GM08714 (cell line): ENCODE results near the gene CRACR2B.

ENCODE experiments used
- H3K4me3 ChIP-seq: fragments of 200-500 bp; sonication (Bioruptor generic); 2 replicates; pipeline ENCODE4 v1.5.1; 2014; ENCODE audit warnings: mild to moderate bottlenecking, low read length, inconsistent platforms
- ZNF274 ChIP-seq: IDR thresholded peaks from 2 replicates; pipeline ENCODE4 v1.6.1; 2012; ENCODE audit warnings: mild to moderate bottlenecking, low read depth, low read length

CRACR2B gene

GRCh38 chr11:811446-812245 lies 16.1 kb upstream of the CRACR2B start:
- peak overlapping the region; percentile 76; the same call in 1 of the 2 replicates for H3K4me3 ChIP-seq

GRCh38 chr11:812390-812789 lies 15.3 kb upstream of the CRACR2B start:
- TF ChIP-seq ZNF274: no peak
- no peak overlapping the region for H3K4me3 ChIP-seq

More at GRCh38 chr11:811446-812245, 16.1 kb upstream of the CRACR2B start:
- no peak for TF ChIP-seq ZNF274

DNA sequence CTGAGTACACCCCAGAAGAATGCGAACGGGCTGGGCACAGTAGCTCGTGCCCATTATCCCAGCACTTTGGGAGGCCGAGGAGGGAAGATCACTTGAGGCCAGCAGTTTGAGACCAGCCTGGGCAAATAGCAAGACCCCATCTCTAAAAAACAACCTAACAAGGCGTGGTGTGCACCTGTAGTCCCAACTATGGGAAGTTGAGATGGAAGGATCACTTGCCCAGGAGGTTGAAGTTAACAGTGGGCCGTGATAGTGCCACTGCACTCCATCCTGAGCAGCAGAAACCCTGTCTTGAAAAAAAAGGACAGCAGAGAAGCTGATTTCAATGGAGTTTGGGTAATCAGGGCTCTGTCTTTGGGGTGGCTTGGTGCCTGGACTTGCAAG lies 14.7 kb upstream of the CRACR2B start:
- no peak for TF ChIP-seq ZNF274
- no peak overlapping the region for H3K4me3 ChIP-seq

GRCh38 chr11:813456-814096 lies 14.1 kb upstream of the CRACR2B start:
- H3K4me3 ChIP-seq: no peak overlapping the region
- no peak for TF ChIP-seq ZNF274

DNA sequence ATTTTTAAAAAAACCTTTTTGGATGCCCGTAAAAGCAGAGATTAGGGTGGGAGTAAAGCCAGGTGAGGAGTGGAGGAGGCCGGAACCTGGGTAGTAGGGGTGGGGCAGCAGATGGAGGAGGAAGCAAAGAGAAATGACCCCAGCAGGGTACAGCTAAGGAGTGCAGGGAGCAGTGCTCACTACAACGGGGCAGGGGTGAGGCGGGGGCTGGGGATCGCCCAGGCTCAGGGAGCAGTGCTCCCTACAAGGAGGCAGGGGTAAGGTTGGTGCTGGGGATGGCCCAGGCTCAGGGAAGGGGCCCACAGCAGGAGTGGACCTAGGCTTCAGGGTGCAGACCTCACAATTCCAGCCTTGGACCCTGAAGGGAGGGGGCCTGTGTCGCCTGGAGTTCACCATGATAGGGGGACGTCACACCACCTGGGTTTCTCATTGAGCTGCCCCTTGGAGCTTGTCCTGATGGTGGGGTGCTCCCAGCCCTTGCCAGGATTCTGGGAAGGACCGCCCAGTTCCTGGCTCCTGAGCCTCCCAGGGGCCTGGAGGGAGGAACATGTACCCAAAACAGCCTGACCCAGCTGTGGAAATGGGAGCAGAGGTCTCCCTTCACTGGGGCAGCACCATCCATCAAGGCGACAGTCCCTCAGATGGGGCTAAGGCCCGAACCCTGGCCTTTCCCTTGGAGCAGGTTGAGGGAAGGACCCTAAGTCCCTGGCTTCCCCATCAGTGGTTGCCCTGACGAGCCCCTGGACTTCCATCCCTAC lies 11.9 kb upstream of the CRACR2B start:
- no peak for TF ChIP-seq ZNF274
- no peak overlapping the region for H3K4me3 ChIP-seq

- TF ChIP-seq ZNF274: no peak
- H3K4me3 ChIP-seq: no peak overlapping the region
Observed at GRCh38 chr11:816433-816779, 11.3 kb upstream of the CRACR2B start.

DNA sequence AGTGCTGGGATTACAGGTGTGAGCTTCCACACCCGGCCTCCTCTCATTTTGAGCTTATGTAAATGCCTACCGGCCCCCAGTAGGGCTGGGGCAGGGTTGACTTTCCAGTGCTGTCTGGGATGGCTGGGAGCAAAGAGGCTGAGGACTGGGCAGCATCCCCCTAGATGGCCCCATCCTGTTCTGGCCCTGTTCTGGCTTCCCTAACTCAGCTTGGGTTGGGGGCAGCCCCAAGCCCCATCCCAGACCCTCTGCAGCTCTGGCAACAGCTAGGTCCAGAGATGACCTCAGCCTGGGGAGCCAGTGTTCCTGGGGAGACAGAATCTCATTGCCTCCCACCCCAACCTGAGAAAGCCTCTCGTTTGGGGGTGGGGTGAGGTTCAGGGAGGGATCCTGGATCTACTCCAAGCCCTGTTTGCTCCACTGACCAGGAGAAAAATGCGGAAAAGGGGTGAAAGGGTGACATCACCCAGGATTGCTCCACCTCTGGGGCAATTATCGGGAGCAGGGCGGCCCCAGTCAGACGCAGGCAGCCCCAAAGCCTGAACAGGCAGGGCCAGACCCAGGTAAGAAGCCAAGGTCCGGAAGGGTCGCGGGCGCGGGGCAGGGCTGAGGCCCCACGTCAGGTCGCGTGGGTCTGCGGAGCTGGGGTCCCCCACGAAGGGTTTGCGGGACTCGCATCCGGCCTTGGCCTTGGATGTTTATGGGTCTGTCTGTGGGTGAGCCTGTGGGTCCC lies 9.2 kb upstream of the CRACR2B start, which contains the start of gene PNPLA2:
TSS of gene PNPLA2 (plus strand) at position 519 of the 733 bp plus-strand sequence. CDS start 805 bp downstream, outside the sequence.
- TF ChIP-seq ZNF274: no peak
- H3K4me3 ChIP-seq: peak within 1 kb of the TSS; percentile 91; the same call in 1 of the 2 replicates

DNA sequence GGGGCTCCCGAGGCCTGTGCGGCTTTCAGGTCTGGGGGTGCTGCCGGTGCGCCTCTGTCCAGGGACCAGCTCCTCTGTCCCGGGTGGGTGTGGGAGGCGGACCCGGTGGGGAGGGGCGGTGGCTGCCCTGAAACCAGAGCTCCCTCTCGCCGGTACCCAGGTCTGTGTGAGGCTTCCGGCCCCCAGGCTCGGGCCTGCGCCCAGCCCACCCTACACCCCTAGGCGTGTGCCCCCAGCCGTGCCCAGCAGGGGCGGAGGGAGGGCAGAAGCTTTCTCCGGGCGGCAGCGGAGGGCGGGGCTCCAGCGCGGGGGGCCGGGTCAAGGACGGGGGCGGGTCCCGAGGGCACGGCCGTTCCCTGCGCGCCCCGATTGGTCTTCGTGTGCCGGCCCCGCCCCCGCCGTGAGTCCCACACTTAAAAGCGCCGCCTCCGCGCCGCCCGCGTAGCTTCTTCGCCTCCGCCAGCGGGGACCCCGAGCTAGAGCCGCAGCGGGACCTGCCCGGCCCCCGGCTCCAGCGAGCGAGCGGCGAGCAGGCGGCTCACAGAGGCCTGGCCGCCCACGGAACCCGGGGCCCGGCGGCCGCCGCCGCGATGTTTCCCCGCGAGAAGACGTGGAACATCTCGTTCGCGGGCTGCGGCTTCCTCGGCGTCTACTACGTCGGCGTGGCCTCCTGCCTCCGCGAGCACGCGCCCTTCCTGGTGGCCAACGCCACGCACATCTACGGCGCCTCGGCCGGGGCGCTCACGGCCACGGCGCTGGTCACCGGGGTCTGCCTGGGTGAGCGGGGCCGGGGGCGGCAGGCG lies 8.4 kb upstream of the CRACR2B start:
- TF ChIP-seq ZNF274: no peak

DNA sequence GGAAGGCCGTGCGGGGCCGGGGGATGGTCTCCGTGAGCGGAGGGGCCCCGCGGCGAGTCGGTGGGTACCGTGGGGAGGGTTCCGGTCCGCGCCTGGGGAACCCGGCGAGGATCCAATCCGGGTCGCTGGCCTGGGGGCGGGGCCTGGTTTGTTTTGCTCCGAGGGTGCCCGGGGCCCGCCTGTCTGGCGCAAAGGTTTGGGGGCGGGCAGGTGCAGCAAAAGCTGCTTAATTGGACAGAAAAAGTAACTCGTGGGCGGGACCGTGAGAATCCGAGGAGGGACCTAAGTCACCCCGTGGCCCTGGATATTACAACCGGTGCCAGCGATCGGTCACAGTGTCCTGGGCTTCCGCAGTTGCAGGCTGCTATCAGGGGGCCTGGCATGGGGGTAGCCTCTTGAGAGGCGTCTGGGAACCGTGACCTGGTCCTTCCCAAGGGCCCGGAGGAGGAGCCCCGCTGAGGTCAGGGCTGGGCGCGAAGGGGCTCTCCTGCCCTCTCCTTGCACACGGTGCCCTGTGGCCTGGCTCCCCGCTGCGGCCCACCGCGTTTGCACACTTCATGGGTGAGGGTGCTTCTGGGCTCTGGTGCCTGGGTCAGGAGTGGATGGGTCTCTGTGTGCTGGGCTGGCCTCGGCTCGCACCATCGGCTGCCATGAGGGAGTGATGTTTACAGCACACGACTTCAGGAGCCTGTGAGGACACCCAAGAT lies 7.6 kb upstream of the CRACR2B start:
- TF ChIP-seq ZNF274: no peak
- peak overlapping the region; percentile 91; the same call in 1 of the 2 replicates for H3K4me3 ChIP-seq

More for the DNA sequence above, 8.4 kb upstream of the CRACR2B start:
- H3K4me3 ChIP-seq: peak overlapping the region; percentile 91; the same call in 1 of the 2 replicates

DNA sequence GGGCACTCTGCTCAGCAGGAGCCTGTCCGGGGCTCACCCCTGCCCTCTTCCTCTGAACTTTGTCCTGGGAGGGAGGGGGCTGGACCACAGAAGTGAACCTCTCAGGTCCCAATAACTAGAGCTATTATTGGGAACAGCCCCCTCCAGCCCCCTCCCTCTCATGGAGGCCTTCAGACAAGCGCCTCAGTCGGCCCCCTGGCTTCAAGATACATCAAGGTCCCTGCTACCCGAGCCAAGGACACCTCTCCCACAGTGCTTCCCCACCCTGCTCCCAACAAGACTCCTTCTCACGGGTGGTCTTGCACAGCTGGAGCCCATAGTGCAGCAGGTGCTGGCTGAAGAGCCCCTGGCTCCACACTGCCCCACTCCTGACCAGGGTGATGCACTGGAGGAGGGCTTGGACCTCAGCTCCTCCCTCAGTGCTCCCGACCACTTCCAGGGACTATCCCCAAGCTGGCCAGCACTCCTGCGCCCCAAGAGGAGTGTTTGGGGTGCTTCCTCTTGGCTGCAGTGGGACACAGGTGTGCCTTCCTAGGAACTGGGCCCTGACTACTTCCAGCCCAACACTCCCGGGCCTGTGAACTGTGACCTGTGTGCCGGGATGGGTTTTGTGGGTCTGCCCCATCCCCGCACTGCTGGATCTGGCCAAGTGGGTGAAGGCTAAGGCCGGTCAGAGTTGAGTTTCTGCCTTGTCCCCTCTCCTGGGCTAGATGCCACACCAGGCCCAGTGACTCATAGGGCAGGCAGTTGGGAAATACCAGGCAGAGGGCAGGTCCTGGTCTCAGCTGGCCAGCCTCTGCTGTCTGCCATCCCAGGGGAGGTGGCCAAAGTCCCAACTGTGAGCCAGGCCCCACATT lies 6.8 kb upstream of the CRACR2B start:
- H3K4me3 ChIP-seq: peak overlapping the region; percentile 91; the same call in 1 of the 2 replicates
- no peak for TF ChIP-seq ZNF274

- H3K4me3 ChIP-seq: no peak overlapping the region
- no peak for TF ChIP-seq ZNF274
Observed at GRCh38 chr11:821512-822371, 6.0 kb upstream of the CRACR2B start.
